ENCODE results near the gene METTL9. TPM values are rescaled to one million over a fixed set of nuclear protein-coding genes. Genes with fewer than 3 reads are reported as not detected.

Gene METTL9
- total and polyA plus RNA-seq, 2 of the 4 experiments (the other 2 are of a cell fraction): 54.8 to 95.5 TPM

DNA sequence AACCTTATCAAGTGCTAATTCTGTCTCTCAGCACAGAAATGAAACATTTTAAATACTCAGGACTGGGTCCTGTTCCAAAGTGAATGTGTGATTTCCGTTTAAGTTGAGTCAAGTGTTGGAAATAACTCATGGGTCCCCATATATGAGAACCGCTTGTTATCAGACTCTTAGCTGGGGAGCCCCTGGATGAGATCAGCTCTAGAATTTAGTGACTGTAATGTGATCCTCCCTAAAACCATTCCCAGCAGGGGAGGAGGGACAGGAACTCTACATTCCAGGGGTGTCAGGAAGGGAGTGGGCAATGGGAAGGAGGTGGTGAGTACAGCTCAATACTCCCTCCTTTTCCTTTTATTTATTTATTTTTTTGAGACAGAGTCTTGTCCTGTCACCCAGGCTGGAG is 101.9 kb downstream of the METTL9 start:
- no peak overlapping the region for H3K9ac ChIP-seq (ENCODE audit: low read depth, low read length)
- in situ Hi-C loops (cut with MboI; ENCODE audit: low sequenced_read_pairs): loop anchor here (10.0 kb wide), 1 partner anchor 116 kb away; no protein-coding TSS in a partner anchor
- POLR2A ChIA-PET (ENCODE audit: unreplicated experiment): no interaction called here
- TF ChIP-seq POLR2A (IDR thresholded peaks at IDR 0.05; ENCODE audit: low read depth, low read length): no peak
- no peak for TF ChIP-seq CEBPB (IDR thresholded peaks at IDR 0.05; ENCODE audit: low read depth, low read length)
- no peak for TF ChIP-seq MAFK (IDR thresholded peaks at IDR 0.05; ENCODE audit: low read depth, low read length)
- TF ChIP-seq MAZ (IDR thresholded peaks at IDR 0.05; ENCODE audit: borderline replicate concordance, low read depth, low read length): no peak
- TF ChIP-seq CHD1 (IDR thresholded peaks at IDR 0.05; ENCODE audit: low read depth, low read length): no peak
- TF ChIP-seq RAD21 (IDR thresholded peaks at IDR 0.05; ENCODE audit: low read length): no peak
- TF ChIP-seq BHLHE40 (IDR thresholded peaks at IDR 0.05; ENCODE audit: low read depth, low read length): no peak
- TF ChIP-seq, protein P1, sequence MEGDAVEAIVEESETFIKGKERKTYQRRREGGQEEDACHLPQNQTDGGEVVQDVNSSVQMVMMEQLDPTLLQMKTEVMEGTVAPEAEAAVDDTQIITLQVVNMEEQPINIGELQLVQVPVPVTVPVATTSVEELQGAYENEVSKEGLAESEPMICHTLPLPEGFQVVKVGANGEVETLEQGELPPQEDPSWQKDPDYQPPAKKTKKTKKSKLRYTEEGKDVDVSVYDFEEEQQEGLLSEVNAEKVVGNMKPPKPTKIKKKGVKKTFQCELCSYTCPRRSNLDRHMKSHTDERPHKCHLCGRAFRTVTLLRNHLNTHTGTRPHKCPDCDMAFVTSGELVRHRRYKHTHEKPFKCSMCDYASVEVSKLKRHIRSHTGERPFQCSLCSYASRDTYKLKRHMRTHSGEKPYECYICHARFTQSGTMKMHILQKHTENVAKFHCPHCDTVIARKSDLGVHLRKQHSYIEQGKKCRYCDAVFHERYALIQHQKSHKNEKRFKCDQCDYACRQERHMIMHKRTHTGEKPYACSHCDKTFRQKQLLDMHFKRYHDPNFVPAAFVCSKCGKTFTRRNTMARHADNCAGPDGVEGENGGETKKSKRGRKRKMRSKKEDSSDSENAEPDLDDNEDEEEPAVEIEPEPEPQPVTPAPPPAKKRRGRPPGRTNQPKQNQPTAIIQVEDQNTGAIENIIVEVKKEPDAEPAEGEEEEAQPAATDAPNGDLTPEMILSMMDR (conservative IDR thresholded peaks at IDR 0.05; ENCODE audit: low read depth, low read length): no peak
- TF ChIP-seq FOS (IDR thresholded peaks at IDR 0.05; ENCODE audit: low read depth, low read length): no peak
- TF ChIP-seq, protein P2, sequence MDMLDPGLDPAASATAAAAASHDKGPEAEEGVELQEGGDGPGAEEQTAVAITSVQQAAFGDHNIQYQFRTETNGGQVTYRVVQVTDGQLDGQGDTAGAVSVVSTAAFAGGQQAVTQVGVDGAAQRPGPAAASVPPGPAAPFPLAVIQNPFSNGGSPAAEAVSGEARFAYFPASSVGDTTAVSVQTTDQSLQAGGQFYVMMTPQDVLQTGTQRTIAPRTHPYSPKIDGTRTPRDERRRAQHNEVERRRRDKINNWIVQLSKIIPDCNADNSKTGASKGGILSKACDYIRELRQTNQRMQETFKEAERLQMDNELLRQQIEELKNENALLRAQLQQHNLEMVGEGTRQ (IDR thresholded peaks at IDR 0.05; ENCODE audit: low read depth, low read length): no peak
- TF ChIP-seq, protein P3, sequence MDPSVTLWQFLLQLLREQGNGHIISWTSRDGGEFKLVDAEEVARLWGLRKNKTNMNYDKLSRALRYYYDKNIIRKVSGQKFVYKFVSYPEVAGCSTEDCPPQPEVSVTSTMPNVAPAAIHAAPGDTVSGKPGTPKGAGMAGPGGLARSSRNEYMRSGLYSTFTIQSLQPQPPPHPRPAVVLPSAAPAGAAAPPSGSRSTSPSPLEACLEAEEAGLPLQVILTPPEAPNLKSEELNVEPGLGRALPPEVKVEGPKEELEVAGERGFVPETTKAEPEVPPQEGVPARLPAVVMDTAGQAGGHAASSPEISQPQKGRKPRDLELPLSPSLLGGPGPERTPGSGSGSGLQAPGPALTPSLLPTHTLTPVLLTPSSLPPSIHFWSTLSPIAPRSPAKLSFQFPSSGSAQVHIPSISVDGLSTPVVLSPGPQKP (IDR thresholded peaks at IDR 0.05; ENCODE audit: borderline replicate concordance, low read depth, low read length): no peak
- TF ChIP-seq NFE2L2 (IDR thresholded peaks at IDR 0.05; ENCODE audit: low read depth, low read length): no peak
- TF ChIP-seq RFX5 (IDR thresholded peaks at IDR 0.05; ENCODE audit: low read depth, low read length): no peak
- TF ChIP-seq RCOR1 (IDR thresholded peaks at IDR 0.05; ENCODE audit: insufficient replicate concordance, low read length): no peak
- no peak for TF ChIP-seq SMC3 (IDR thresholded peaks at IDR 0.05; ENCODE audit: low read depth, low read length)
- no peak for TF ChIP-seq MXI1 (IDR thresholded peaks at IDR 0.05; ENCODE audit: borderline replicate concordance, low read depth, low read length)
- no peak overlapping the region for H3K4me2 ChIP-seq (ENCODE audit: low read depth, low read length)
- H3K23ac ChIP-seq (ENCODE audit: low read depth, low read length): no peak overlapping the region
- H2AK9ac ChIP-seq (replicated peaks; ENCODE audit: low read depth, low read length, poor library complexity): no peak overlapping the region
- H3K36me3 ChIP-seq (ENCODE audit: control insufficient read depth, insufficient read depth, low read length): no peaks in the 10 kb centered on the region
- no peak for ATAC-seq (ENCODE audit: low read depth)
- H3K4ac ChIP-seq (ENCODE audit: low read depth, low read length): no peak overlapping the region
- intact Hi-C loops (cut with micrococcal nuclease): no loop called here
- dilution Hi-C loops (cut with HindIII; ENCODE audit: low sequenced_read_pairs, unreplicated experiment): no loop called here
- no peak overlapping the region for H2BK5ac ChIP-seq (ENCODE audit: low read depth, low read length, poor library complexity, severe bottlenecking)
- no peak overlapping the region for H2AK5ac ChIP-seq (ENCODE audit: low read depth, low read length)
- peaks cover 5% of the 10 kb centered on the region for H3K27me3 ChIP-seq (ENCODE audit: control insufficient read depth, insufficient read depth, low read length)
- no peak overlapping the region for H2BK20ac ChIP-seq (ENCODE audit: low read depth, low read length)
- no peak overlapping the region for H3K56ac ChIP-seq (ENCODE audit: extremely low read depth, insufficient read depth, low read length)
- no peak overlapping the region for H2AFZ ChIP-seq (replicated peaks; ENCODE audit: low read length, poor library complexity)
- H3K9me1 ChIP-seq (ENCODE audit: insufficient read depth, low read length): no peaks in the 10 kb centered on the region
- BruUV-seq (replicated peaks): no TSS peak
- no peaks in the 10 kb centered on the region for H4K20me1 ChIP-seq (ENCODE audit: insufficient read depth, low read length)
- H3K14ac ChIP-seq (replicated peaks; ENCODE audit: low read depth, low read length): no peak overlapping the region
- no peak overlapping the region for H4K5ac ChIP-seq (ENCODE audit: low read depth, low read length)
- no peak overlapping the region for H2BK15ac ChIP-seq (ENCODE audit: low read depth, low read length)
- H3K79me1 ChIP-seq (ENCODE audit: low read depth in 1 of 2, low read length in 2 of 2): no peaks in the 10 kb centered on the region
- CTCF ChIA-PET: no interaction called here
- H3K27ac ChIP-seq (ENCODE audit: insufficient read depth, low read length): no peak overlapping the region
- no peak overlapping the region for H4K91ac ChIP-seq (ENCODE audit: insufficient read depth, low read depth, low read length)
- no peak overlapping the region for H3K4me3 ChIP-seq (ENCODE audit: insufficient read depth, low read depth, low read length)
- no peak overlapping the region for H2BK120ac ChIP-seq (ENCODE audit: low read depth, low read length)
- H4K8ac ChIP-seq (ENCODE audit: low read depth in 2 of 2, low read length in 2 of 2): no peak overlapping the region
- H3K4me1 ChIP-seq (ENCODE audit: control insufficient read depth, insufficient read depth, low read length): no peaks in the 10 kb centered on the region
- no peak for DNase-seq
- no peak overlapping the region for H3K18ac ChIP-seq (ENCODE audit: low read depth, low read length)
- H3K9me3 ChIP-seq (ENCODE audit: control insufficient read depth, insufficient read depth, low read length): no peaks in the 10 kb centered on the region
- WGBS, 2 experiments (ENCODE audit: extremely low coverage in 2 of 2, insufficient read length in 1 of 2): no CpG with 5 or more reads among the region's 2 CpGs
